Calu3 (cell line): ENCODE results near the gene ENC1. TPM values are rescaled to one million over a fixed set of nuclear protein-coding genes. Genes with fewer than 3 reads are reported as not detected.

Experiments used
- BruUV-seq: library from RNA; stranded (reverse); fragments of 400-500 nt; replicated peaks from 2 replicates; lab custom pipeline; 2021; lab: Mats Ljungman, UMichigan
- CTCF ChIA-PET: fragments of 300-600 bp; sonication (Branson Sonifier 250); formaldehyde crosslinking; loops from one replicate; lab custom pipeline; 2022; ENCODE audit warnings: antibody characterized with exemption; lab: Charles Lee
- DNase-seq: peaks from one replicate; pipeline ENCODE4 v3.0.0; 2022
- H3K27ac Mint-ChIP-seq: one replicate; pipeline ENCODE4 v1.8.0; 2022; ENCODE audit warnings: mixed read lengths; ENCODE audit not compliant: unreplicated experiment
- H3K27me3 Mint-ChIP-seq: one replicate; pipeline ENCODE4 v1.8.0; 2022; ENCODE audit warnings: mixed read lengths; ENCODE audit not compliant: unreplicated experiment
- H3K36me3 Mint-ChIP-seq: one replicate; pipeline ENCODE4 v1.8.0; 2022; ENCODE audit warnings: mild to moderate bottlenecking, moderate library complexity, mixed read lengths; ENCODE audit not compliant: insufficient read depth, unreplicated experiment
- H3K4me1 Mint-ChIP-seq: one replicate; pipeline ENCODE4 v1.8.0; 2022; ENCODE audit warnings: mild to moderate bottlenecking, low read depth, mixed read lengths; ENCODE audit not compliant: unreplicated experiment
- H3K4me3 Mint-ChIP-seq: one replicate; pipeline ENCODE4 v1.8.0; 2022; ENCODE audit warnings: mild to moderate bottlenecking, low read depth, moderate library complexity, mixed read lengths; ENCODE audit not compliant: unreplicated experiment
- H3K9me3 Mint-ChIP-seq: one replicate; pipeline ENCODE4 v1.8.0; 2022; ENCODE audit warnings: low read depth, mixed read lengths; ENCODE audit not compliant: unreplicated experiment
- intact Hi-C: fragments of 100-400 bp; cut with micrococcal nuclease; formaldehyde crosslinking; loops from one replicate; pipeline ENCODE4 v1.10.0; 2022; ENCODE audit not compliant: unreplicated experiment
- total RNA-seq: library from RNA; stranded (reverse); gene quantifications from 2 replicates; pipeline ENCODE4 v1.2.3, GENCODE V29; 2022
- TF ChIP-seq, protein P1 (sequence below): fragments of 200-600 bp; IDR thresholded peaks from one replicate; pipeline ENCODE4 v1.8.0; 2022; ENCODE audit warnings: antibody characterized with exemption; ENCODE audit not compliant: unreplicated experiment

ENC1 gene
- total RNA-seq, 1 experiment from 2014 or later, result 91.6 TPM

DNA sequence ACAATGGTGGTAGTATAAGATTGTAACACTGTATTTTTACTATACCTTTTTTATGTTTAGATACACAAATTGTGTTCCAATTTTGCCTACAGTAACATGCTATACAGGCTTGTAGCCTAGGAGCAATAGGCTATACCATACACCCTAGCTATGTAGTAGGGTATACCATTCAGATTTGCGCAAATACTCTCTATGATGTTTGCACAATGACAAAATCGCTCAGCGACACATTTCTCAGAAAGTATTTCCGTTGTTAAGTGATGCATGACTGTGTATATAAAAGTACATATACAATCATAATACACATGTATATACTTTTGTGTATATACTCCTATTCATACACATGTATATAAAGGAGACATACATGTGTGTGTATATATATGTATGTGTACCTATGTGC lies 34.8 kb downstream of the ENC1 start:
- Mint-ChIP-seq H3K9me3 (peaks cover 3% of the 10 kb centered on the region), H3K4me1 (no peaks in the 10 kb centered on the region), H3K27me3 (no peaks in the 10 kb centered on the region), H3K36me3 (no peaks in the 10 kb centered on the region), H3K4me3 (no peak overlapping the region), H3K27ac (no peak overlapping the region)
- intact Hi-C loops, result no loop called here
- TF ChIP-seq, protein P1, sequence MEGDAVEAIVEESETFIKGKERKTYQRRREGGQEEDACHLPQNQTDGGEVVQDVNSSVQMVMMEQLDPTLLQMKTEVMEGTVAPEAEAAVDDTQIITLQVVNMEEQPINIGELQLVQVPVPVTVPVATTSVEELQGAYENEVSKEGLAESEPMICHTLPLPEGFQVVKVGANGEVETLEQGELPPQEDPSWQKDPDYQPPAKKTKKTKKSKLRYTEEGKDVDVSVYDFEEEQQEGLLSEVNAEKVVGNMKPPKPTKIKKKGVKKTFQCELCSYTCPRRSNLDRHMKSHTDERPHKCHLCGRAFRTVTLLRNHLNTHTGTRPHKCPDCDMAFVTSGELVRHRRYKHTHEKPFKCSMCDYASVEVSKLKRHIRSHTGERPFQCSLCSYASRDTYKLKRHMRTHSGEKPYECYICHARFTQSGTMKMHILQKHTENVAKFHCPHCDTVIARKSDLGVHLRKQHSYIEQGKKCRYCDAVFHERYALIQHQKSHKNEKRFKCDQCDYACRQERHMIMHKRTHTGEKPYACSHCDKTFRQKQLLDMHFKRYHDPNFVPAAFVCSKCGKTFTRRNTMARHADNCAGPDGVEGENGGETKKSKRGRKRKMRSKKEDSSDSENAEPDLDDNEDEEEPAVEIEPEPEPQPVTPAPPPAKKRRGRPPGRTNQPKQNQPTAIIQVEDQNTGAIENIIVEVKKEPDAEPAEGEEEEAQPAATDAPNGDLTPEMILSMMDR, result no peak
- CTCF ChIA-PET, result no interaction called here
- no TSS peak for BruUV-seq
- DNase-seq, result no peak

DNA sequence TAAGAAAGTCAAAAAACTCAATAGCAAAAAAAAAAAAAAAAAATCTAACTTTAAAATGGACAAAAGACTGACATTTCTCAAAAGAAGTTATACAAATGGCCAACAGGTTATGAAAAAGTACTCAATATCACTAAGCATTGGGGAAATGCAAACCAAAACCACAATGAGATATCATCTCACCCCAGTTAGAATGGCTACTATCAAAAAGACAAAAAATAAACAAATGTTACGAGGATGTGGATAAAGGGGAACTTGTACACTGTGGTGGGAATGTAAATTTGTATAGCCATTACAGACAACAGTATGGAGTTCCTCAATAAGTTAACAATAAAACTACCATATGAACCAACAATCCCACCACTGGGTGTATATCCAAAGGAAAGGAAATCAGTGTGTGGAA lies 37.2 kb downstream of the ENC1 start:
- Mint-ChIP-seq H3K27me3 (no peaks in the 10 kb centered on the region), H3K4me1 (peaks cover 14% of the 10 kb centered on the region), H3K4me3 (no peak overlapping the region), H3K27ac (no peak overlapping the region), H3K36me3 (no peaks in the 10 kb centered on the region), H3K9me3 (peaks cover 3% of the 10 kb centered on the region)
- TF ChIP-seq, protein P1, result no peak
- CTCF ChIA-PET, result no interaction called here
- no TSS peak for BruUV-seq
- no peak for DNase-seq
- intact Hi-C loops, result no loop called here

DNA sequence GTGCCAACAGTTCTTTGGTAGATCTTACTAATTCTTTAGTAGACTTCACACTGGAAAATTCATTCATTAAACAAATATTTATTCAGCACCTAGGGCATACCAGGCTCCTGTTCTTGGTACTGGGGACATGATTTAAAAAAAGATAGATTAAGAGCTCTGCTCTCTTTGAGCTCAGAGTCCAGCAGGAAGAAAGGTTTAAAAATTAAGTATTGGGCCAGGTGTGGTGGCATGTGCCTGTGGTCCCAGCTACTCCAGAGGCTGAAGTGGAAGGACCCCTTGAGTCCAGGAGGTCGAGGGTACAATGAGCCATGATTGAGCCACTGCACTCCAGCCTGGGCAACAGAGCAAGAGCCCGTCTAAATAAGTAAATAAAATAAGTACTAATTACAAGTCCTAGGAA lies 41.4 kb downstream of the ENC1 start:
- H3K4me1 Mint-ChIP-seq, result peaks cover 49% of the 10 kb centered on the region
- H3K27me3 Mint-ChIP-seq, result no peaks in the 10 kb centered on the region
- H3K27ac Mint-ChIP-seq, result peak overlapping the region; percentile 19
- H3K9me3 Mint-ChIP-seq, result peaks cover 3% of the 10 kb centered on the region
- TF ChIP-seq, protein P1, result no peak
- H3K4me3 Mint-ChIP-seq, result no peak overlapping the region
- CTCF ChIA-PET, result interaction anchor here (0.8 to 1.3 kb wide), 4 partner anchors 14 to 204 kb away, joined by 3 to 7 read pairs (median 3); no protein-coding TSS in a partner anchor
- intact Hi-C loops, result loop anchor here (5.0 kb wide), 1 partner anchor 33 kb away; no protein-coding TSS in a partner anchor
- DNase-seq, result no peak
- H3K36me3 Mint-ChIP-seq, result peaks cover 7% of the 10 kb centered on the region
- BruUV-seq, result no TSS peak

DNA sequence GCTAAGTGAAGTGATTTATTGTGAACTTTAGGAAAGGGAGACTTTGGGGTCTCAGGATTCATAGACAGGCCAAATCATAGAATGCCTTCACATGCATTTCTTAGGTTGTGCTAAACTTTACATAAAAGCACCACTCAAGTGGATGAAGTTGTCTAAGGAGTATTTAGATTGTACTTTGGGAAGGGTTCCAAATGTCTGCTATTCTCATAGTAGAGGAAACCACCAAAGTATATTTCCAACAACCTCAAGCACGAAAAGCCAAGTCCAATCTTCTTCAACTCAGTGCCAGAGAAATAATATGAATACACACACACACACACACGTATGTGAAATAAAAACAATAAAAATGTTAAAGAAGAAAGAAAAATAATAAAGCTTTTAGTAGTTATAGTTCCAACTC lies 41.8 kb downstream of the ENC1 start:
- TF ChIP-seq, protein P1, result no peak
- Mint-ChIP-seq H3K27ac (peak overlapping the region; percentile 19), H3K9me3 (peaks cover 3% of the 10 kb centered on the region), H3K4me1 (peaks cover 49% of the 10 kb centered on the region), H3K4me3 (no peak overlapping the region), H3K36me3 (peaks cover 7% of the 10 kb centered on the region), H3K27me3 (no peaks in the 10 kb centered on the region)
- DNase-seq, result no peak
- CTCF ChIA-PET, result interaction anchor here (0.8 to 1.3 kb wide), 4 partner anchors 15 to 203 kb away, joined by 3 to 7 read pairs (median 3); no protein-coding TSS in a partner anchor
- BruUV-seq, result no TSS peak
- intact Hi-C loops, result loop anchor here (5.0 kb wide), 1 partner anchor 34 kb away; no protein-coding TSS in a partner anchor
